Stimulated activated CD4-positive, alpha-beta T cell treated with anti-CD3 and anti-CD28 coated beads, Interleukin-2, amount 100 ng/mL, for 48 hours (primary cell): ENCODE data around the gene KLHL18.
"Not testable (repeated sequence)": the region's sequence is repeated elsewhere in the genome, so short reads cannot be mapped to it uniquely, and the experiment has no call there.

Experiments used
- DNase-seq, 2 donors: peaks; one replicate each; pipeline ENCODE4 v3.0.0-alpha.2; 2020

Gene KLHL18

GRCh38 chr3:47366833-47367232 lies 84.1 kb downstream of the KLHL18 start:
- no peak for DNase-seq

- DNase-seq, result no peak
Observed at GRCh38 chr3:47367631-47368030, 84.9 kb downstream of the KLHL18 start.

GRCh38 chr3:47370020-47370419 lies 87.3 kb downstream of the KLHL18 start:
- not testable (repeated sequence) for DNase-seq

GRCh38 chr3:47370887-47371697 lies 88.3 kb downstream of the KLHL18 start:
- DNase-seq, result peak in 1 of 2 donors; percentile 35

- no peak for DNase-seq
Observed at GRCh38 chr3:47374587-47374986, 91.8 kb downstream of the KLHL18 start.

- DNase-seq, result no peak
Observed at GRCh38 chr3:47376393-47376792, 93.6 kb downstream of the KLHL18 start.

- DNase-seq, result no peak
Observed at GRCh38 chr3:47377186-47377585, 94.4 kb downstream of the KLHL18 start.

- no peak for DNase-seq
Observed at GRCh38 chr3:47378869-47379268, 96.1 kb downstream of the KLHL18 start.

GRCh38 chr3:47379411-47379899 lies 96.7 kb downstream of the KLHL18 start:
- no peak for DNase-seq

GRCh38 chr3:47380026-47380600 lies 97.4 kb downstream of the KLHL18 start:
- no peak for DNase-seq

- DNase-seq, result peak; percentile 97 to 99
Observed at GRCh38 chr3:47380601-47381316, 98.0 kb downstream of the KLHL18 start, which contains the start of gene PTPN23. PTPN23 (plus strand) TSS chr3:47381021; CDS start chr3:47381097, 76 bp downstream.

GRCh38 chr3:47381317-47382157 lies 98.8 kb downstream of the KLHL18 start:
- DNase-seq, result peak; percentile 72 to 77

GRCh38 chr3:47384425-47384824 lies 101.7 kb downstream of the KLHL18 start:
- no peak for DNase-seq

GRCh38 chr3:47385007-47385406 lies 102.3 kb downstream of the KLHL18 start:
- DNase-seq, result no peak

GRCh38 chr3:47385796-47386195 lies 103.1 kb downstream of the KLHL18 start:
- DNase-seq, result no peak

GRCh38 chr3:47392933-47393332 lies 110.2 kb downstream of the KLHL18 start:
- DNase-seq, result no peak

GRCh38 chr3:47394140-47394870 lies 111.6 kb downstream of the KLHL18 start:
- no peak for DNase-seq

GRCh38 chr3:47394881-47395280 lies 112.1 kb downstream of the KLHL18 start:
- DNase-seq, result no peak
